Endodermal cell (in vitro differentiated cells): ENCODE measurements around the gene NOL6. TPM values are rescaled to one million over a fixed set of nuclear protein-coding genes. Genes with fewer than 3 reads are reported as not detected.
A peak's percentile ranks its signal among the peaks of the same experiment; 100 is the strongest.

Source experiments
- DNase-seq: peaks from one replicate; pipeline ENCODE4 v3.0.0-alpha.2; 2017
- H3K27ac ChIP-seq: 2 replicates; pipeline ENCODE4 v1.5.1; 2013; ENCODE audit warnings: mild to moderate bottlenecking, low read depth, low read length, moderate library complexity
- H3K27me3 ChIP-seq: 2 replicates; pipeline ENCODE4 v1.6.1; 2013; ENCODE audit warnings: mild to moderate bottlenecking, low read length, moderate library complexity; ENCODE audit not compliant: insufficient read depth, control insufficient read depth, poor library complexity, severe bottlenecking
- H3K36me3 ChIP-seq: 2 replicates; pipeline ENCODE4 v1.7.0; 2013; ENCODE audit warnings: mild to moderate bottlenecking, low read length, moderate library complexity; ENCODE audit not compliant: control insufficient read depth, insufficient read depth
- H3K4me1 ChIP-seq: one replicate; pipeline ENCODE4 v1.7.0; 2013; ENCODE audit warnings: low read length; ENCODE audit not compliant: control insufficient read depth, insufficient read depth
- H3K4me3 ChIP-seq: 2 replicates; pipeline ENCODE4 v1.5.1; 2013; ENCODE audit warnings: mild to moderate bottlenecking, low read length, moderate library complexity
- H3K9ac ChIP-seq: 2 replicates; pipeline ENCODE4 v1.6.1; 2013; ENCODE audit warnings: mild to moderate bottlenecking, low read length, moderate library complexity; ENCODE audit not compliant: poor library complexity, severe bottlenecking; ENCODE audit errors: extremely low read depth
- H3K9me3 ChIP-seq: 2 replicates; pipeline ENCODE4 v1.6.1; 2013; ENCODE audit warnings: mild to moderate bottlenecking, low read length, moderate library complexity; ENCODE audit not compliant: control insufficient read depth
- H3K27ac Mint-ChIP-seq: 2 replicates; pipeline ENCODE4 v1.8.0; 2020; ENCODE audit warnings: mixed read lengths
- H3K27me3 Mint-ChIP-seq: 2 replicates; pipeline ENCODE4 v1.8.0; 2021; ENCODE audit warnings: mild to moderate bottlenecking, mixed read lengths; ENCODE audit not compliant: insufficient read depth
- H3K36me3 Mint-ChIP-seq: 2 replicates; pipeline ENCODE4 v1.8.0; 2020; ENCODE audit warnings: low read depth, mixed read lengths
- H3K4me1 Mint-ChIP-seq: 2 replicates; pipeline ENCODE4 v1.8.0; 2020; ENCODE audit warnings: mixed read lengths
- H3K4me3 Mint-ChIP-seq: 2 replicates; pipeline ENCODE4 v1.8.0; 2020; ENCODE audit warnings: mild to moderate bottlenecking, moderate library complexity, mixed read lengths
- H3K9me3 Mint-ChIP-seq: 2 replicates; pipeline ENCODE4 v1.8.0; 2020; ENCODE audit warnings: mild to moderate bottlenecking, mixed read lengths
- CTCF ChIP-seq: fragments of 200-600 bp; sonication (generic); conservative IDR thresholded peaks from 2 replicates; pipeline ENCODE4 v1.5.0; 2021; ENCODE audit warnings: antibody characterized with exemption, mild to moderate bottlenecking
- WGBS, 2 experiments: methylation state at CpG; one replicate each; pipeline versions ENCODE4 v1.1.5 to v1.1.7; 2013; ENCODE audit warnings: missing lambda C conversion rate in 2 of 2, mixed read lengths in 1 of 2; ENCODE audit not compliant: insufficient coverage in 1 of 2, insufficient read length in 1 of 2; 5-methylcytosine and 5-hydroxymethylcytosine counted together
- total RNA-seq, 2 donors: library from RNA; stranded (reverse); fragmentation: NEBNext Ultra II Directional in 1 of 2; extraction: Animal tissue kit (Norgen Biotek cat#: 25700) in 1 of 2; gene quantifications; 2 replicates in 1 of 2; 3 replicates in 1 of 2; pipeline ENCODE4 v1.2.1, GENCODE V29; 2021

The NOL6 gene
- total RNA-seq, 2 donors from 2014 or later = 34.2 to 34.6 TPM

DNA sequence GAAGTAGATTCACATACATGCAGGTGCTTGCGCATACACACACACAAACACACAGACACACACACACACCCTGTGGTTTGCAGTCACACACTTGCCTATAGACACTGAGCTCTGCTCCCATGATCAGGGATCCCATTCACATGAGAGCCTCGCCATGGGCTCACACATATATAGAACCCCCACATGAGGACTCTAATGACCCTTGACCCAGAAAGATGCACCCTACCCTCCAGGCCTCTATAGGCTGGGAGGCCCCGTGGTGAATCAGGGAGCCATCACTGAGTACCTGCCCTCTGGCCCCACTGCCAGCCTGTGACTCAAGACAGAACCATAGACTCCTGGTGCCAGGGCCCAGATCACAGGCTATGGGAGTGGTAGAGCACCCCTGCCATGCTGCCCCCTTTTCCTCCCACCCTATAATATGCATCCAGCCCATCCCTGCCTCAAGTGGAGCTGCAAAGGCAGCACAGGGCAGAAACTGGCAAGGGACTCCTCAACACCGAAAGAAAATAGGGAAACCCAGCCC, 23.0 kb downstream of the NOL6 start:
- no peak overlapping the region for H3K4me3 Mint-ChIP-seq
- TF ChIP-seq CTCF = no peak
- no peaks in the 10 kb centered on the region for H3K36me3 Mint-ChIP-seq
- H3K4me1 Mint-ChIP-seq = peaks cover 20% of the 10 kb centered on the region
- no peaks in the 10 kb centered on the region for H3K9me3 Mint-ChIP-seq
- Histone ChIP-seq H3K27me3 (peaks cover 10% of the 10 kb centered on the region), H3K27ac (no peak overlapping the region), H3K9me3 (no peaks in the 10 kb centered on the region), H3K9ac (no peak overlapping the region), H3K4me3 (no peak overlapping the region), H3K4me1 (peaks cover 16% of the 10 kb centered on the region), H3K36me3 (no peaks in the 10 kb centered on the region)
- H3K27me3 Mint-ChIP-seq = peaks cover 26% of the 10 kb centered on the region
- WGBS, 2 experiments = 92 to 100% methylated on average over 1 to 4 of the region's 4 CpGs
- no peak overlapping the region for H3K27ac Mint-ChIP-seq
- no peak for DNase-seq

GRCh38 chr9:33449715-33450114, 24.0 kb downstream of the NOL6 start:
- H3K9me3 ChIP-seq = no peaks in the 10 kb centered on the region
- DNase-seq = no peak
- Mint-ChIP-seq H3K9me3 (no peaks in the 10 kb centered on the region), H3K4me1 (peaks cover 27% of the 10 kb centered on the region), H3K27me3 (peaks cover 26% of the 10 kb centered on the region), H3K36me3 (no peaks in the 10 kb centered on the region), H3K27ac (no peak overlapping the region), H3K4me3 (no peak overlapping the region)
- no peak overlapping the region for H3K9ac ChIP-seq
- H3K27me3 ChIP-seq = peaks cover 10% of the 10 kb centered on the region
- no peak overlapping the region for H3K4me3 ChIP-seq
- H3K36me3 ChIP-seq = no peaks in the 10 kb centered on the region
- WGBS, 2 experiments = 92 to 96% methylated on average over 2 to 5 of the region's 5 CpGs
- H3K27ac ChIP-seq = no peak overlapping the region
- peaks cover 21% of the 10 kb centered on the region for H3K4me1 ChIP-seq
- TF ChIP-seq CTCF = no peak

- Histone ChIP-seq H3K4me1 (peaks cover 23% of the 10 kb centered on the region), H3K36me3 (no peaks in the 10 kb centered on the region), H3K9me3 (no peaks in the 10 kb centered on the region), H3K4me3 (peak overlapping the region; percentile 73), H3K27me3 (peaks cover 10% of the 10 kb centered on the region), H3K27ac (no peak overlapping the region), H3K9ac (no peak overlapping the region)
- peaks cover 26% of the 10 kb centered on the region for H3K27me3 Mint-ChIP-seq
- H3K9me3 Mint-ChIP-seq = no peaks in the 10 kb centered on the region
- no peaks in the 10 kb centered on the region for H3K36me3 Mint-ChIP-seq
- H3K4me1 Mint-ChIP-seq = peaks cover 36% of the 10 kb centered on the region
- DNase-seq = no peak
- no peak overlapping the region for H3K27ac Mint-ChIP-seq
- 57 to 63% methylated on average over 15 to 20 of the region's 20 CpGs for WGBS, 2 experiments
- TF ChIP-seq CTCF = no peak
- peak overlapping the region; percentile 57 for H3K4me3 Mint-ChIP-seq
These were observed 25.7 kb downstream of the NOL6 start for GRCh38 chr9:33447799-33448553.
